ENCODE results near the gene CA9.

Gene CA9

DNA sequence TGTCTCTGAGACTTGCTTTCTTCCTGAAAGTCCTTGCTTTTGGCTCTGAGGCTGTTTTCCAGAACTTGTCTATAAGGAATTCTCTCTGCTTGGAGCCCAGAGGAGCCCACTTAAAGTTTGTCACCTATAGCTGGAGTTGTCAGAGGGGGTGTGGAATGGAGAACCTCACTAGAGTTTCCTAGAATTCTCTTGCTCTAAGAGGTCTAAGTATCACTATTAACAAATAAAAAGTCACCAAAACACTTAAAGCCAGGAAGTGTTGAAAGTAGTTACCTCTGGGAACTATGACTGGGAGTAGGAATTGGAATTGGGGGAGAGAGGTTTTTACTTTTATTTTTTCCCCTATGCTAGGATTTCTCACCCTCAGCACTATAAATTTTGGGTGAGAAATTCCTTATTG lies 38.0 kb upstream of the CA9 start:
- TF ChIP-seq TCF12 (IDR thresholded peaks at IDR 0.05; ENCODE audit: low read depth) = no peak
- no peak for TF ChIP-seq FOXM1 (IDR thresholded peaks at IDR 0.05; ENCODE audit: borderline replicate concordance, low read depth)
- TF ChIP-seq, protein P1, sequence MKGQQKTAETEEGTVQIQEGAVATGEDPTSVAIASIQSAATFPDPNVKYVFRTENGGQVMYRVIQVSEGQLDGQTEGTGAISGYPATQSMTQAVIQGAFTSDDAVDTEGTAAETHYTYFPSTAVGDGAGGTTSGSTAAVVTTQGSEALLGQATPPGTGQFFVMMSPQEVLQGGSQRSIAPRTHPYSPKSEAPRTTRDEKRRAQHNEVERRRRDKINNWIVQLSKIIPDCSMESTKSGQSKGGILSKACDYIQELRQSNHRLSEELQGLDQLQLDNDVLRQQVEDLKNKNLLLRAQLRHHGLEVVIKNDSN (IDR thresholded peaks at IDR 0.05) = no peak
- no peak for TF ChIP-seq TEAD4 (IDR thresholded peaks at IDR 0.05)
- no peak for TF ChIP-seq YY1 (IDR thresholded peaks at IDR 0.05; ENCODE audit: low read depth)
- TF ChIP-seq, protein P2, sequence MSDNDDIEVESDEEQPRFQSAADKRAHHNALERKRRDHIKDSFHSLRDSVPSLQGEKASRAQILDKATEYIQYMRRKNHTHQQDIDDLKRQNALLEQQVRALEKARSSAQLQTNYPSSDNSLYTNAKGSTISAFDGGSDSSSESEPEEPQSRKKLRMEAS (IDR thresholded peaks at IDR 0.05) = no peak
- no peak for TF ChIP-seq RAD21 (IDR thresholded peaks at IDR 0.05; ENCODE audit: low read depth)
- no peak for TF ChIP-seq NFIC (IDR thresholded peaks at IDR 0.05)
- TF ChIP-seq ZBTB7A (IDR thresholded peaks at IDR 0.05; ENCODE audit: low read depth) = no peak
- no peak for TF ChIP-seq EGR1 (IDR thresholded peaks at IDR 0.05)
- TF ChIP-seq EP300 (IDR thresholded peaks at IDR 0.05; ENCODE audit: borderline replicate concordance) = no peak
- no peak for TF ChIP-seq CEBPB (IDR thresholded peaks at IDR 0.05)
- no peak for TF ChIP-seq CREB1 (IDR thresholded peaks at IDR 0.05; ENCODE audit: low read depth)
- no peak for TF ChIP-seq TAF1 (IDR thresholded peaks at IDR 0.05; ENCODE audit: low read depth)
- TF ChIP-seq, protein P3, sequence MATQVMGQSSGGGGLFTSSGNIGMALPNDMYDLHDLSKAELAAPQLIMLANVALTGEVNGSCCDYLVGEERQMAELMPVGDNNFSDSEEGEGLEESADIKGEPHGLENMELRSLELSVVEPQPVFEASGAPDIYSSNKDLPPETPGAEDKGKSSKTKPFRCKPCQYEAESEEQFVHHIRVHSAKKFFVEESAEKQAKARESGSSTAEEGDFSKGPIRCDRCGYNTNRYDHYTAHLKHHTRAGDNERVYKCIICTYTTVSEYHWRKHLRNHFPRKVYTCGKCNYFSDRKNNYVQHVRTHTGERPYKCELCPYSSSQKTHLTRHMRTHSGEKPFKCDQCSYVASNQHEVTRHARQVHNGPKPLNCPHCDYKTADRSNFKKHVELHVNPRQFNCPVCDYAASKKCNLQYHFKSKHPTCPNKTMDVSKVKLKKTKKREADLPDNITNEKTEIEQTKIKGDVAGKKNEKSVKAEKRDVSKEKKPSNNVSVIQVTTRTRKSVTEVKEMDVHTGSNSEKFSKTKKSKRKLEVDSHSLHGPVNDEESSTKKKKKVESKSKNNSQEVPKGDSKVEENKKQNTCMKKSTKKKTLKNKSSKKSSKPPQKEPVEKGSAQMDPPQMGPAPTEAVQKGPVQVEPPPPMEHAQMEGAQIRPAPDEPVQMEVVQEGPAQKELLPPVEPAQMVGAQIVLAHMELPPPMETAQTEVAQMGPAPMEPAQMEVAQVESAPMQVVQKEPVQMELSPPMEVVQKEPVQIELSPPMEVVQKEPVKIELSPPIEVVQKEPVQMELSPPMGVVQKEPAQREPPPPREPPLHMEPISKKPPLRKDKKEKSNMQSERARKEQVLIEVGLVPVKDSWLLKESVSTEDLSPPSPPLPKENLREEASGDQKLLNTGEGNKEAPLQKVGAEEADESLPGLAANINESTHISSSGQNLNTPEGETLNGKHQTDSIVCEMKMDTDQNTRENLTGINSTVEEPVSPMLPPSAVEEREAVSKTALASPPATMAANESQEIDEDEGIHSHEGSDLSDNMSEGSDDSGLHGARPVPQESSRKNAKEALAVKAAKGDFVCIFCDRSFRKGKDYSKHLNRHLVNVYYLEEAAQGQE (IDR thresholded peaks at IDR 0.05; ENCODE audit: low read depth) = no peak

DNA sequence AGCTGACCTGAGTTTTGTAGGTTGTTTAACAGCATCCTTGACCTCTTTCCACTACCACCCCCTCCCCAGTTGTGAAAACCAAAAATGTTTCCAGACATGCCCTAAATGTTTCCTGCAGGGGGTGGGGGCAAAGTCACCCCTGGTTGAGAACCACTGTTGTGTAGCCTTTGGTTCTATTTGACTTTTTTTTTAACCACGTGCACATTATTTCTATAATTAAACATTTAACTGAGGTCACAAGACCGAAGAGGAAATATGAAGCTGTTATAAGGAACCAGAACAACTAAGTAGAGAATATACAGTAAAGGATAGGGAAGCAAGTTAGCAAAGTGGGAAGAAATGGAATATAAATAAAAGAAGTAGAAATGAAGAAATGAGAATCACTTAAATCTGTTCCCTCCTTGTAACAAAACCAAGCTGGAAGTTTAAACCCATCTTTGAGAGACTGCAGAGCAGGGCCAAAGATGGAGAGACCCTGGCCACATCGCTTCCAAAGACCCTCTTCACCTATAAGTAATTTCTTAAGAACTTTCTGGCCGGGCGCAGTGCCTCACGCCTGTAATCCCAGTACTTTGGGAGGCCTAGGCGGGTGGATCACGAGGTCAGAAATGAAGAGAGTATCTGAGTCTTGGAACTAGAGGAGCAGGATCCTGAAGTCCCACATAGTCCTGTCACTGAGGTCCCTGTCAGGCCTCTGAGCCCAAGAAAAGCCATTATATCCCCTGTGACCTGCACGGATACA lies 37.4 kb upstream of the CA9 start:
- TF ChIP-seq EGR1 (IDR thresholded peaks at IDR 0.05) (no peak), TCF12 (IDR thresholded peaks at IDR 0.05; ENCODE audit: low read depth) (no peak), YY1 (IDR thresholded peaks at IDR 0.05; ENCODE audit: low read depth) (no peak), CEBPB (IDR thresholded peaks at IDR 0.05) (no peak), TAF1 (IDR thresholded peaks at IDR 0.05; ENCODE audit: low read depth) (no peak), NFIC (IDR thresholded peaks at IDR 0.05) (no peak), ZBTB7A (IDR thresholded peaks at IDR 0.05; ENCODE audit: low read depth) (no peak), TEAD4 (IDR thresholded peaks at IDR 0.05) (no peak), RAD21 (IDR thresholded peaks at IDR 0.05; ENCODE audit: low read depth) (no peak), CREB1 (IDR thresholded peaks at IDR 0.05; ENCODE audit: low read depth) (no peak), EP300 (IDR thresholded peaks at IDR 0.05; ENCODE audit: borderline replicate concordance) (no peak), FOXM1 (IDR thresholded peaks at IDR 0.05; ENCODE audit: borderline replicate concordance, low read depth) (no peak)
- TF ChIP-seq, protein P2 (IDR thresholded peaks at IDR 0.05) = no peak
- TF ChIP-seq, protein P3 (IDR thresholded peaks at IDR 0.05; ENCODE audit: low read depth) = no peak
- TF ChIP-seq, protein P1 (IDR thresholded peaks at IDR 0.05) = no peak

DNA sequence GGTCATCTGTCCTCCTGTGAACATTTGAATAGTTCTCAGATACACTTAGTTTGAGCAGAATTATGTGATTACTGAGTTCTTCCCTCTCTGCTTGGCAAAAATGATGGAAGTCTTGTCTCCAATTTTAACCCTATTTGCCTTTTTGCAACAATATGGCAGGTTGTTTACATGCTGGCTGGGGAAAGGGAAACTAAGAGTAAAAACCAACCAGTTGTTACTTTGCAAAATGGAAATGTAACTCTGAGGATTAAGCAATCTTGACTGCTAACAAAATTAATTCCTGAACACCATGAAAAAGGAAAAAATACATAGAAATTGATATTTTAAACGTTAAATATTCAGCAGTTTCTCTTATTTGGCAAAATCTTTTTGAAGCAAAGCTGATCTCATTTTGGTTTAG lies 34.1 kb upstream of the CA9 start:
- no peak for TF ChIP-seq RAD21 (IDR thresholded peaks at IDR 0.05; ENCODE audit: low read depth)
- TF ChIP-seq EP300 (IDR thresholded peaks at IDR 0.05; ENCODE audit: borderline replicate concordance) = no peak
- TF ChIP-seq TCF12 (IDR thresholded peaks at IDR 0.05; ENCODE audit: low read depth) = no peak
- TF ChIP-seq, protein P3 (IDR thresholded peaks at IDR 0.05; ENCODE audit: low read depth) = no peak
- no peak for TF ChIP-seq ZBTB7A (IDR thresholded peaks at IDR 0.05; ENCODE audit: low read depth)
- no peak for TF ChIP-seq TAF1 (IDR thresholded peaks at IDR 0.05; ENCODE audit: low read depth)
- no peak for TF ChIP-seq EGR1 (IDR thresholded peaks at IDR 0.05)
- TF ChIP-seq NFIC (IDR thresholded peaks at IDR 0.05) = no peak
- TF ChIP-seq FOXM1 (IDR thresholded peaks at IDR 0.05; ENCODE audit: borderline replicate concordance, low read depth) = no peak
- no peak for TF ChIP-seq TEAD4 (IDR thresholded peaks at IDR 0.05)
- TF ChIP-seq, protein P2 (IDR thresholded peaks at IDR 0.05) = no peak
- no peak for TF ChIP-seq CREB1 (IDR thresholded peaks at IDR 0.05; ENCODE audit: low read depth)
- TF ChIP-seq YY1 (IDR thresholded peaks at IDR 0.05; ENCODE audit: low read depth) = no peak
